Stomach smooth muscle (tissue), 2 donors: Measurements from ENCODE around the gene BTBD17.

Source experiments
- H3K27ac ChIP-seq: one replicate; pipeline ENCODE4 v1.7.0; 2013; ENCODE audit warnings: mild to moderate bottlenecking, low read length, inconsistent platforms
- H3K27me3 ChIP-seq, 2 donors: one replicate each; pipeline ENCODE4 v1.7.0; 2013; ENCODE audit warnings: low read length in 2 of 2; ENCODE audit not compliant: insufficient read depth in 2 of 2, control insufficient read depth in 1 of 2
- H3K36me3 ChIP-seq, 2 donors: one replicate each; pipeline ENCODE4 v1.7.0; 2013; ENCODE audit warnings: low read length in 2 of 2; ENCODE audit not compliant: control insufficient read depth in 2 of 2, insufficient read depth in 2 of 2
- H3K4me1 ChIP-seq: one replicate; pipeline ENCODE4 v1.7.0; 2013; ENCODE audit warnings: low read length; ENCODE audit not compliant: control insufficient read depth, insufficient read depth
- H3K4me3 ChIP-seq, 2 donors: one replicate each; pipeline ENCODE4 v1.7.0; 2013; ENCODE audit warnings: low read length in 2 of 2
- H3K9ac ChIP-seq, 2 donors: one replicate each; pipeline ENCODE4 v1.7.0; 2013; ENCODE audit warnings: low read length in 2 of 2, mild to moderate bottlenecking in 1 of 2
- H3K9me3 ChIP-seq, 2 donors: one replicate each; pipeline ENCODE4 v1.7.0; 2013; ENCODE audit warnings: low read length in 2 of 2; ENCODE audit not compliant: control insufficient read depth in 2 of 2
- donor health status: healthy.
- donor health status: Pancreatic carcinoma.

BTBD17 gene

GRCh38 chr17:74356646-74357465 lies 4.8 kb downstream of the BTBD17 start:
- H3K36me3 ChIP-seq: no peaks in the 10 kb centered on the region
- H3K9ac ChIP-seq: no peak overlapping the region
- H3K4me1 ChIP-seq: peaks cover 12% of the 10 kb centered on the region
- H3K27ac ChIP-seq: no peak overlapping the region
- peaks cover 72 to 78% of the 10 kb centered on the region in 2 donors for H3K27me3 ChIP-seq
- peak overlapping the region in 1 of 2 donors; percentile 22 for H3K4me3 ChIP-seq
- H3K9me3 ChIP-seq: no peaks in the 10 kb centered on the region

- peaks cover 59 to 72% of the 10 kb centered on the region in 2 donors for H3K27me3 ChIP-seq
Observed at GRCh38 chr17:74355065-74355464, 6.6 kb downstream of the BTBD17 start.

GRCh38 chr17:74354561-74354960 lies 7.1 kb downstream of the BTBD17 start:
- no peak overlapping the region for H3K4me3 ChIP-seq
- H3K27me3 ChIP-seq: peaks cover 54 to 67% of the 10 kb centered on the region in 2 donors
- no peak overlapping the region for H3K27ac ChIP-seq
- H3K36me3 ChIP-seq: no peaks in the 10 kb centered on the region
- H3K9ac ChIP-seq: no peak overlapping the region
- H3K9me3 ChIP-seq: no peaks in the 10 kb centered on the region
- H3K4me1 ChIP-seq: peaks cover 5% of the 10 kb centered on the region

More at GRCh38 chr17:74355065-74355464, 6.6 kb downstream of the BTBD17 start:
- no peak overlapping the region for H3K27ac ChIP-seq
- peaks cover 5% of the 10 kb centered on the region for H3K4me1 ChIP-seq
- H3K9ac ChIP-seq: no peak overlapping the region
- no peaks in the 10 kb centered on the region for H3K36me3 ChIP-seq
- no peak overlapping the region for H3K4me3 ChIP-seq
- H3K9me3 ChIP-seq: no peaks in the 10 kb centered on the region

- Histone ChIP-seq H3K36me3 (no peaks in the 10 kb centered on the region), H3K9me3 (no peaks in the 10 kb centered on the region), H3K4me3 (no peak overlapping the region), H3K27ac (no peak overlapping the region), H3K9ac (no peak overlapping the region), H3K4me1 (peaks cover 5% of the 10 kb centered on the region), H3K27me3 (peaks cover 55 to 66% of the 10 kb centered on the region in 2 donors)
Observed at GRCh38 chr17:74354123-74354522, 7.5 kb downstream of the BTBD17 start.

- Histone ChIP-seq H3K9ac (no peak overlapping the region), H3K27me3 (peaks cover 53 to 65% of the 10 kb centered on the region in 2 donors), H3K36me3 (no peaks in the 10 kb centered on the region), H3K27ac (no peak overlapping the region), H3K4me1 (peaks cover 5% of the 10 kb centered on the region), H3K9me3 (no peaks in the 10 kb centered on the region), H3K4me3 (no peak overlapping the region)
Observed at GRCh38 chr17:74353446-74354060, 8.1 kb downstream of the BTBD17 start.

GRCh38 chr17:74351552-74352210 lies 10.0 kb downstream of the BTBD17 start:
- Histone ChIP-seq H3K36me3 (no peaks in the 10 kb centered on the region), H3K9ac (no peak overlapping the region), H3K9me3 (no peaks in the 10 kb centered on the region), H3K27me3 (peaks cover 44 to 52% of the 10 kb centered on the region in 2 donors), H3K4me1 (no peaks in the 10 kb centered on the region), H3K4me3 (no peak overlapping the region), H3K27ac (no peak overlapping the region)

- Histone ChIP-seq H3K9ac (no peak overlapping the region), H3K4me3 (no peak overlapping the region), H3K27me3 (peaks cover 34 to 44% of the 10 kb centered on the region in 2 donors)
Observed at GRCh38 chr17:74350486-74350885, 11.2 kb downstream of the BTBD17 start.

GRCh38 chr17:74349120-74349519 lies 12.5 kb downstream of the BTBD17 start:
- Histone ChIP-seq H3K27ac (no peak overlapping the region), H3K9ac (no peak overlapping the region), H3K27me3 (peaks cover 27 to 41% of the 10 kb centered on the region in 2 donors), H3K4me3 (no peak overlapping the region), H3K9me3 (no peaks in the 10 kb centered on the region), H3K4me1 (no peaks in the 10 kb centered on the region), H3K36me3 (no peaks in the 10 kb centered on the region)

More at GRCh38 chr17:74350486-74350885, 11.2 kb downstream of the BTBD17 start:
- Histone ChIP-seq H3K27ac (no peak overlapping the region), H3K9me3 (no peaks in the 10 kb centered on the region), H3K36me3 (no peaks in the 10 kb centered on the region), H3K4me1 (no peaks in the 10 kb centered on the region)

GRCh38 chr17:74347646-74348045 lies 14.0 kb downstream of the BTBD17 start:
- no peak overlapping the region for H3K4me3 ChIP-seq
- no peak overlapping the region for H3K9ac ChIP-seq
- H3K27me3 ChIP-seq: peaks cover 24 to 28% of the 10 kb centered on the region in 2 donors
- no peaks in the 10 kb centered on the region for H3K9me3 ChIP-seq
- H3K27ac ChIP-seq: no peak overlapping the region
- H3K4me1 ChIP-seq: no peaks in the 10 kb centered on the region
- H3K36me3 ChIP-seq: no peaks in the 10 kb centered on the region

- no peak overlapping the region for H3K27ac ChIP-seq
- H3K9ac ChIP-seq: no peak overlapping the region
- no peak overlapping the region for H3K4me3 ChIP-seq
Observed at GRCh38 chr17:74345433-74346241, 16.0 kb downstream of the BTBD17 start.

More at GRCh38 chr17:74345433-74346241, 16.0 kb downstream of the BTBD17 start:
- H3K4me1 ChIP-seq: no peaks in the 10 kb centered on the region
- no peaks in the 10 kb centered on the region for H3K36me3 ChIP-seq
- peaks cover 12 to 20% of the 10 kb centered on the region in 2 donors for H3K27me3 ChIP-seq
- no peaks in the 10 kb centered on the region for H3K9me3 ChIP-seq
